Melanocyte of skin (primary cell): ENCODE data around the gene MTMR1. TPM values are rescaled to one million over a fixed set of nuclear protein-coding genes. Genes with fewer than 3 reads are reported as not detected.

ENCODE experiments used
- total RNA-seq, 2 donors: library from RNA; depleted of rRNA; stranded (reverse); fragments of >200 nt; gene quantifications; 2 replicates each; pipeline ENCODE4 v1.2.3, GENCODE V29; 2012

MTMR1 gene
- total RNA-seq, result 10 to 100 TPM; 12.7 to 16.5 TPM

DNA sequence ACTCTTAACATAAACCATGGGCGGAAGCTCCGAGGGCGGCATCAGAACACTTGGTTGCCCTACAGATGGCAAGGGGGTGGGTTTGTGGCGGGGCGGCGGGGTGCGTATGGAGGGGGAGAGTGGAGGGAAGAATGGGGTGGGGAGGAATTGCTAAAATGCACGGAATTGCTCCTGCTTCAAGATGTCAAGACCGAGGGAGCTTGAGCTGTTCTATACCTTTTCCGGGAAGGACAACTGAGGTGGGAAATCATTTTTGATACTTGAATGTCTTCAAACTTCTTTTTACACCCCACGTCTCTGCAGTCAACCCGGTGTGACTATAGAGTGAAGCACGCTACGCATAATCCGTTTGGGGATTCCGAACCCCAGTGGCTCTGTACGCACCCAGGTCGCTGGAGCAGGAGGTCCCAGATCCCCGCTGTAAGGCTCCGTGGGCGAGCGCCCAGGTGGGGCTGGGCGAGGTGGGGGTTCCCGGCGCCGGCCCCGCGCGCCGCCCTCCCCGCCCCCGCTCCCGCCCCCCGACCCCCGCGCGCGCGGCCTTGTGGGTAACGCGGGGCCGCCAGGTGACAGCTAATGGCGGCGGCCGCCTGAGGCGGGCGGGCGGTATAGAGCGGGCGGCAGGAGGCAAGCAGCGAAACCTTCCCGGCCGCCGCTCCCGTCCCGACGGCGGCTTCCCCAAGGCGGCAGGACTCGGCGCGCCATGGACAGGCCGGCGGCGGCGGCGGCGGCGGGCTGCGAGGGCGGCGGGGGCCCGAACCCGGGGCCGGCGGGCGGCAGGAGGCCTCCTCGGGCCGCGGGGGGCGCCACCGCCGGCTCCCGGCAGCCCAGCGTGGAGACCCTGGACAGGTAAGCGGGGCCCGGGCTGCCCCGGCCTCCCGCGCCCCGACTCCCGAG lies at the start of gene MTMR1:
TSS of gene MTMR1 (plus strand) at position 566 of the 894 bp plus-strand sequence. CDS start at position 701, 135 bp downstream.

Other genes with a start within 250 kb of the MTMR1 start
- 10 to 100 TPM; 13.0 to 13.1 TPM for gene MTM1, start 124.8 kb upstream of the MTMR1 start, total RNA-seq
- 10 to 100 TPM; 42.3 to 69.5 TPM for gene CD99L2, start 205.3 kb downstream of the MTMR1 start, total RNA-seq